Thyroid gland (tissue), 4 donors: ENCODE results near the gene DHDH.

Experiments used
- POLR2A ChIP-seq, 2 donors: fragments of 450-650 bp; IDR thresholded peaks; one replicate each; pipeline ENCODE4 v1.6.1; 2017; ENCODE audit warnings: antibody characterized with exemption in 2 of 2, mild to moderate bottlenecking in 2 of 2, moderate library complexity in 1 of 2
- TF ChIP-seq, protein P1 (sequence below), 6 experiments: fragments of 200-600 bp in 3 of 6; fragments of 450-650 bp in 3 of 6; sonication (generic) in 3 of 6; IDR thresholded peaks; one replicate each; pipeline ENCODE4 v1.5.1; 2016 to 2019; ENCODE audit warnings: antibody characterized with exemption in 6 of 6, mild to moderate bottlenecking in 2 of 6, inconsistent platforms in 1 of 6, moderate library complexity in 1 of 6

DNA sequence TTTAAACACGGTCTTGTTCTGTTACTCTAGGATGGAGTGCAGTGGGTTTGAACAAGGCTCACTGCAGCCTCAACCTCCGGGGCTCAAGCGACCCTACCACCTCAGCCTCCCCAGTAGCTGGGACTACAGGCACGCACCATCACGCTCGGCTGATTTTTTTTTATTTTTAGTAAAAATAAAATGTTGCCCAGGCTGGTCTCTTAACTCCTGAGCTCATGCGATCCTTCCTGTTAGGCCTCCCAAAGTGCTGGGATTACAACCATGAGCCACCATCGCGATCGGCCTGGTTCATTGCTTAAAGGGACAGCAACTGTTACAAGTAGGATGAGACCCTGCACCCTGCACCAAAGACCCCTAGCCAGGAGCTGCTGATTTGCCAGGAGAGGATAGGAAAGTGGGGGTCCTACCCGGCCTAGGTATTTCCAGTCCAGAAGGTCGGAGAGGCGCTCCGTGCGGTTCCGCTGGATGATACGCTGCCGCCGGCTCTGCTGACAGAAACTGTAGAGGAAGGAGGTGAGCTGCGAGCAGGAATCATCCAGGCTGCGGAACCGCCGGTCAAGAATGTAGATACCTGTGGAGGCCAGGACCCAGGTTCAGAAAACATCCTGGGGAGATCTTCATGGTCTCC is 36.8 kb downstream of the DHDH start:
- TF ChIP-seq, protein P1, sequence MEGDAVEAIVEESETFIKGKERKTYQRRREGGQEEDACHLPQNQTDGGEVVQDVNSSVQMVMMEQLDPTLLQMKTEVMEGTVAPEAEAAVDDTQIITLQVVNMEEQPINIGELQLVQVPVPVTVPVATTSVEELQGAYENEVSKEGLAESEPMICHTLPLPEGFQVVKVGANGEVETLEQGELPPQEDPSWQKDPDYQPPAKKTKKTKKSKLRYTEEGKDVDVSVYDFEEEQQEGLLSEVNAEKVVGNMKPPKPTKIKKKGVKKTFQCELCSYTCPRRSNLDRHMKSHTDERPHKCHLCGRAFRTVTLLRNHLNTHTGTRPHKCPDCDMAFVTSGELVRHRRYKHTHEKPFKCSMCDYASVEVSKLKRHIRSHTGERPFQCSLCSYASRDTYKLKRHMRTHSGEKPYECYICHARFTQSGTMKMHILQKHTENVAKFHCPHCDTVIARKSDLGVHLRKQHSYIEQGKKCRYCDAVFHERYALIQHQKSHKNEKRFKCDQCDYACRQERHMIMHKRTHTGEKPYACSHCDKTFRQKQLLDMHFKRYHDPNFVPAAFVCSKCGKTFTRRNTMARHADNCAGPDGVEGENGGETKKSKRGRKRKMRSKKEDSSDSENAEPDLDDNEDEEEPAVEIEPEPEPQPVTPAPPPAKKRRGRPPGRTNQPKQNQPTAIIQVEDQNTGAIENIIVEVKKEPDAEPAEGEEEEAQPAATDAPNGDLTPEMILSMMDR (IDR thresholded peaks at IDR 0.05): no peak
- TF ChIP-seq POLR2A (IDR thresholded peaks at IDR 0.05): no peak
